NCI-H187 (cell line): ENCODE measurements around the gene KIF19.
A peak's percentile ranks its signal among the peaks of the same experiment; 100 is the strongest.

ENCODE experiments used
- DNase-seq, 2 experiments: peaks; one replicate each; lab custom pipeline; 2025; lab: John Stamatoyannopoulos, UW

KIF19 gene

GRCh38 chr17:74340470-74341023, 14.5 kb downstream of the KIF19 start:
- DNase-seq: no peak

DNA sequence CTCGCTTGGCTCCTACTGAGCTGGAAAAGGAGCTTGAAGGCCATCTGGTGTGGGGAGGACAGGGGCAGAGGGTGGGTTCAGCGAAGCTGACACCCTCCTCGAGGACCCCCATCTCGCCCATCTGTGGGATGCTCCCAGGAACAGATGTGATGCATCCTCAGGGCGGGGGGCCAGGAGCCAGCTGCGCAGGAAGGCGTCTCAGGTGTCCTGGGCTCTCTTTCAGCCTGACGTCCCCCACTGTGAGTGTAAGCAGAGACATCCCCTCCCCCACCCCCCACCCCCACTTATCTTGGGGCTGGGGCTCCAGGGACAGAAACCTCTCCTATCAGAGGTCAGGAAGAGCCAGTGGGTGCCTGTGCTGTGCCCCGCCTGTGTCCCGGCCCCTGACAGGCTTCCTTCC, 16.2 kb downstream of the KIF19 start:
- no peak for DNase-seq

- DNase-seq: no peak
Observed at GRCh38 chr17:74343121-74343520, 17.1 kb downstream of the KIF19 start.

DNA sequence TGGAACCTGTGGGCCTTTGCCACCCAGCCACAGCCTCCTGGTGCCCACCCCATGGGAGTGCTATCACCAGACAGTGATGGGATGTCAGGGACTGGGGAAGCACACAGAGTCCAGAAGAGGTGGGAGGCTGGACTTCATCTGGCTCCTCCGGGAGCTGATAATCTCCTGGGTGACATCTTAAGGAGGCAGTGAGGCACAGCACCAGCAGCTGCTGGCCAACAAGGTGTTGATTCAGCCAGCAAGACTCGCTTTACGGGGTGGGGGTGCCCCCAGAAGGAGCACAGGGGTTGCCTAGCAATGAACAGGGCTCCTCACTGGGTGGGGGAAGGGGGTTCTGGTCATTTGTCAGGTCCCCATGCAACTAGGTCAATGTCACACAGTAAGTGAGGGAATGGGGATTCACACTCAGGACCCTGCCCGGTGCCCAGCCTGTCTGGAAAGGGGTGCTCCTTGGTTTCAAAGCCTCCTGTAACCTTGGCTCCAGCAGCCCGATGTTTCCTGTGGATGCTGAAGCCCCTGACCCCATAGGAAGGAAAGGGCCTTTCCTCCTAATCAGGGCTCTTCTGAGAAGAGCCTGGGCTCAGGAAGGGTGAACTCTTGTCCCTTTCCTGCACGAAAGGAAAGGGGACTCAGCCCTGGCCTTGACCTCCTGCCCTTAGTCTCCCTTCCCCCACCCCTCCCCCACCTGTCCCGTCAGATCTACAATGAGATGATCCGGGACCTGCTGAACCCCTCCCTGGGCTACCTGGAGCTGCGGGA, 17.7 kb downstream of the KIF19 start:
- no peak for DNase-seq

DNA sequence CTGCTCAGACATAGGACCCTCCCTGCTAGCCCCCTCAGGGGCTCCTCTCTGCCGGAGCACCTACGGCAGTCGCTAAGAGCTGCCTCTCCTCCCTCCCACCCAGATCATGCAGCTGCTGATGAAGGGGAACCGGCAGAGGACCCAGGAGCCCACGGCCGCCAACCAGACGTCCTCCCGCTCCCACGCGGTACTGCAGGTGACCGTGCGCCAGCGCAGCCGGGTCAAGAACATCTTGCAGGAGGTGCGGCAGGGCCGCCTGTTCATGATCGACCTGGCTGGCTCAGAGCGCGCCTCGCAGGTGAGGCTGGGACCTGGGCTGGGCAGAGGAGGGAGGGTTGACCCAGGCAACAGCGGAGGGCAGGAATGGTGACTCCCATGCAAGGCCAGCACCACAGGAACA, 18.6 kb downstream of the KIF19 start:
- no peak for DNase-seq

DNA sequence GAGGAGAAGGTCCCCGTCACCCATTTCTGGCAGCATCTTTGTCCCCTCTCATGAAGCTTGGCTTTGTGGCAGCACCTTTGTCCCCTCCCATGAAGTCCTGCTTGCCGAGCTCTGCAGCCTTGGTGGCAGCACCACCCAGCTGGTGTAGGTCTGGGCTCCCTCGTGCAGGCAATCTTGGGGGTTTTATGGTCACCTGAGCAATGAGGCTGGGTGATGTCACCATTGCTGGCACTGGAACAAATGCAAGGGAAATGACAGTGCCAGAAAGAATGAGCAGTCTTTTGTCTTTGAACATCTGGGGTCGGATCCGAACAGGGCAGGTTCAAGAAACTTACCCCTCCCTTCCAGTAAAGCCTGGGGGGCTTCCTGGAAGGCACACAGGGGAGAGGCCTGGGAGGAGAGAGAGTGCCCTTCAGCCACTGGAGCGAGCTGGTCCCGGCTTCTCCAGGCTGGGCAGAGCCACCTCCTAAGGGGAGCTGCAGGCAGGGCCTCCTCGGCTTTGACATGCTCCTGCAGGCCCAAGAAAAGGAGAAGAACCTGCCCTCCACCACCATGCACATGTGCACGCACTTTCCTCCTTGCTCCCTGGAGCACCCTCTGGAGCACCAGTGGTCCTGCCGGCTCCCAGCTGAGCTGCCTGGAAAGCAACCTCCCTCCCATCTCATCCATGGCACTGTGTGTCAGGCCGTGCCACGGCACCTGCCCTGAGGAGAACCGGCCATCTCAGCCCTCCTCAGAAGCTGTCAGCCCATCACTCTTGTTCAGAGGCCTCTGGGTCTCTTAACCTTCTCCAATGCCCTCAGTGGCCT, 19.6 kb downstream of the KIF19 start:
- no peak for DNase-seq

GRCh38 chr17:74347646-74348045, 21.6 kb downstream of the KIF19 start:
- no peak for DNase-seq

DNA sequence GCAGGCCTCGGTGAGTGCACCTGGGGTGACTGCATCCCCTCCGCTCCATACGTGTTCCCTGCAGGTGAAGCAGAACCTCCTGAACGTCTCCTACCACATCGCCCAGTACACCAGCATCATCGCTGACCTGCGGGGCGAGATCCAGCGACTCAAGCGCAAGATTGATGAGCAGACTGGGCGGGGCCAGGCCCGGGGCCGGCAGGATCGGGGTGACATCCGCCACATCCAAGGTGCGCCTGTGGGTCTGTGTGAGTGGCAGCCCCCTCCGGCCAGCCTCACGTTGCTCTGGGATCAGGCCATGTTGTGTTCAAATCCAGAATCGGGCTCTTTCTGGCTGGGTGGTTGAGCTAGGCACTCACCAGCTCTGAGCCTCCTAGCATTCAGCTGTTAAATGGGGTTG, 23.1 kb downstream of the KIF19 start:
- DNase-seq: no peak

DNA sequence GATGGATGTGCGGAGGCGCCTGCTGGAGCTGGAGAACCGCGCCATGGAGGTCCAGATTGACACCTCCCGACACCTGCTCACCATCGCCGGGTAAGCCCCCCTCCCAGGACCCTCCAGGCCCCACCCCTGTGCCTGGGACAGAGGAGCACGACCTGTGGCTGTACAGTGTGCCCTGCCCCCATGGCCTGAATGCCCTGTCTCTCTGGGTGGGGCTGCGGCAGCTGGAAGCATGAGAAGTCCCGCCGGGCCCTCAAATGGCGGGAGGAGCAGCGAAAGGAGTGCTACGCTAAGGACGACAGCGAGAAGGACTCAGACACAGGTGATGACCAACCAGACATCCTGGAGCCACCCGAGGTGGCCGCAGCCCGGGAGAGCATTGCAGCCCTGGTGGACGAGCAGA, 24.5 kb downstream of the KIF19 start:
- DNase-seq: no peak

- DNase-seq: no peak
Observed at GRCh38 chr17:74351552-74352210, 25.7 kb downstream of the KIF19 start.

DNA sequence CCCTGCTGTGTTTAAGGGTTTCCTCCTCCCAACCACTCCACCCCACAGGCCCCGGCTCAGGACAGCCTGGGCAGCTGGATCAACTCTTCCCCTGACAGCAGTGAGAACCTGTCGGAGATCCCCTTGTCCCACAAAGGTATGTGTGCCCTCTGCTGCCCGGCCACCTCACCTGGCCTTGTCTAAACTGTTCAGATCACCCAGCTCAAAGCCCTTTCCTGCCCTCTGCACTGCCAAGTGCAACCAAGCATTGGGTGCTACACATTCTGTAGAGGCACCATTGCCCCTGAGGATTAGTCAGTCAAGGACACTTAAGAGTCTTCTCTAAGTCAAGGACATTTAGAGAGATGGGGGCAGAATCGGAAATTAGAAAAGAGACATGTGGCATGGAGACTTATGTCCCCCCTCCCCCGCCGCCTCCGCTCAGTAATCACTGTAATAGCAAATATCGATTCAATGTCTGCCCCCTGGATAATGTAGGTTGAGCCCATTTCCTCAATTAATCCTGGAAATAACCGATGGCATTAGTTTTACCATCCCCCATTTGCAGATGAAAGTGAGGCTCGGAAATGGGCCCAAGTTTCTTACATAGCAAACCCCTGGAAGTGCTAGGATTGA, 27.5 kb downstream of the KIF19 start:
- DNase-seq: no peak

GRCh38 chr17:74354123-74354522, 28.1 kb downstream of the KIF19 start:
- no peak for DNase-seq

DNA sequence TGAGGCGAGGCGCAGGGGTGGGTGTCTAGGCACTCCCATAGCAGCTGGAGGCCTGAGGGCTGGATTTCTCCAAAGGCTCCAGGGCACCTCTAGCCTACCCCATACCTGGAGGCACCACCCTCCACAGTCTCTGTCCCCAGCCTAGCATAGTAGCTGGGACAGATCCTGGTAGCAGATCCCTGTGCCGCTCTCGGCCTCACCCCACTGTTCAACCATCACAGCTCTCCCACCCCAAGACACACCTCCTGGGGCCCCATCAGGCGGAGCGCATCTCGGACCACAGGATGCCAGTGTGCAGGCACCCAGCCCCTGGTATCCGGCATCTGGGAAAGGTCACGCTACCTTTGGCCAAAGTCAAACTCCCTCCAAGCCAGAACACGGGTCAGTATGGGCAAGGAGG, 28.5 kb downstream of the KIF19 start:
- no peak for DNase-seq

DNA sequence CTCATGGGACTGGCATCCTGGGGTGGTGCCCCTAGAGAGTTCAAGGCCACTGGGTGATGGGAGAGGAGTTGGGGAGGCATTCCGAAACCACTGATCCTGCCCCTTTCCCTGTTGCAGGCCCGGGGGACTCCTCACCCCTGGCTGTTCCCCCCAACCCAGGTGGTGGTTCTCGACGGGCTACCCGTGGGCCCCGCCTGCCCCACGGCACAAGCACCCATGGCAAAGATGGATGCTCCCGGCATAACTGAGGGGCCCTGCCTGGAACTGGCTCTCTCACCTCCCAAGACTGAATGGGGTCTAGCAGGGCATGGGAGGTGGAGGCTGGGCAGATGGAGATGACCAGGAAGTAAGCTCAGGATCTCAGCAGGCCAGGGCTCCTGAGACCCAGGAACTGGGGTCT, 29.0 kb downstream of the KIF19 start:
- DNase-seq: no peak

DNA sequence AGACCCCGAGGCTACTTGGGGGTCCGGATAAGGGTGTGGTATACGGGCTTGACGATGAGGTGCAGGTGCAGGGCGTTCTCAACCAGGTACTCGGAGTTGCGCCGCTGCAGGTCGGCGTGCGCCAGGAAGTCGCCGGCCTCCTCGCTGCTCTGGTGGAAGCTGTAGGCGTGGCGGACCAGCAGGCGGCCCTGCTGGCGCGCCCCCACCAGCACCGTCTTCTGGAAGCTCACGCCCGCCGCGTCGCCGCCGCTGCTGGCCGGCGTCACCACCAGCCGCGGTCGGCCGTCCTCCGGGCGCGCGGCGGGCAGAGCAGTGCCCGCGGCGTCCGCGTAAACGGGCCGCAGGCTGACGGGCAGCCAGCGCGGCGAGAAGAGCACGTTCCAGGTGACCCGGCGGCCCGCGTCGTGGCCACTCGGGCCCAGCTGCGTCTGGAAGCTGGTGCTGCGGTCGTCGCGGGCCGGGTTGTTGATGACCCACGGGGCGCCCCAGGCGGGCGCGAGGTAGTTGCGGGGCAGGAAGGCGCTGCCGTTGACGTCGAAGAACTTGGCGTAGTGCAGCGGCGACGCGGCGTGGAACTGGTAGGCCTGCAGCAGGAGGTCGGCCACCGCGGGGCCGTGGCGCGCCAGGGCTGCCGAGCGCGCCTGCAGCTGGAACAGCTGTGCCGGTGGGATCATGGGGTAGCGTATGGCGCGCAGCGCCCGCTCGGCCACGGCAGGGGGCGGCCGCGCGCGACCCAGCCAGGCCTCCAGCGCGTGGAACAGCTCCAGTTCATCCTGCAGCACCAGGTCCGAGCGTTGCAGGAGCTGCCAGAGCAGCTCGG, 30.8 kb downstream of the KIF19 start:
- DNase-seq: no peak

- no peak for DNase-seq
Observed at GRCh38 chr17:74357466-74357809, 31.4 kb downstream of the KIF19 start.

GRCh38 chr17:74358697-74359096, 32.7 kb downstream of the KIF19 start:
- no peak for DNase-seq

GRCh38 chr17:74359916-74360315, 33.9 kb downstream of the KIF19 start:
- no peak for DNase-seq

DNA sequence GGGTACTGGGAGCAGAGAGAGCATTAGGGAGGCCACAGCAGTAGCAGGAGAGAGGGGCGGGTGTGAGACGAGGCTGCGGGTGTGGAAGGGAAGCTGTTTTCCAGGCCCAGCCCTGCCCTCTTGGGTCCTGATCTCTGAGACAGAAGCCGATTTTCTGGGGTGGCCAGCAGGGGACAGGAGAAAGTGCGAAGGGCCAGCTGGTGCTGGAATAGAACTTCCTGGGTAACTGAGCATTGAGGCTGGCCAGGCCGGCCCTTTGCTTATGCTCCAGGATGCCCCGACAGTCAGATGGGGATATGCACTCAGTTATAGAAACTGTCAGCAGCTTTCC, 34.8 kb downstream of the KIF19 start:
- no peak for DNase-seq

GRCh38 chr17:74361230-74362068, 35.4 kb downstream of the KIF19 start, which contains the start of gene BTBD17:
TSS of gene BTBD17 (minus strand) at chr17:74361868. CDS start at chr17:74361819, 49 bp downstream.
- peak; percentile 66 to 81 for DNase-seq

DNA sequence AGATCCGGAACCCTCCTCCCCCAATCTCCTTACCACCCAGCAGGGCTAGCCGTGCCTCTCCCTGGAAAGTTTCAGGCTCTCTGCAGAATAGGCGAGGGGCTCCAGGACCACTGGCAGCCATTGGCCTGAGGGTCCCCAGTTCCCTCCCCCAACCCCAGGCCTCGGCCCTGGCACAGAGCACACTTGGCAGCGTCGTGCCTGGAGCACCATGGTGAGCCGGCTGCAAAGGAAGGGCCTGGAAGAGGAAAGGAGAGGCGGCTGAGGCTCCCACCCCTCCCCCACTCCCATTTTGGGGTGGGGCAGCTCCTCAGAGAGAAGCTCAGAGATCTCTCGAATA, 36.0 kb downstream of the KIF19 start:
- no peak for DNase-seq
